A549 (cell line): ENCODE measurements around the gene UGT3A2.

ENCODE experiments used
- NR3C1 ChIP-seq: fragments of >200 bp; sonication (Bioruptor Twin); formaldehyde crosslinking; IDR thresholded peaks from 3 replicates; pipeline ENCODE4 v1.6.1; 2017
- POLR2A ChIP-seq: IDR thresholded peaks from 2 replicates; pipeline ENCODE4 v1.6.1; 2012; ENCODE audit warnings: mild to moderate bottlenecking, low read length
- SREBF2 ChIP-seq: fragments of 450-650 bp; IDR thresholded peaks from 2 replicates; pipeline ENCODE4 v1.6.1; 2014; ENCODE audit warnings: mild to moderate bottlenecking, moderate library complexity
- TP53 ChIP-seq: fragments of 250-450 bp; sonication (Bioruptor Pico); IDR thresholded peaks from 2 replicates; pipeline ENCODE4 v1.5.0; 2021; ENCODE audit warnings: mild to moderate bottlenecking, moderate library complexity
- ZSCAN20 ChIP-seq: fragments of 250-450 bp; sonication (Bioruptor Pico); IDR thresholded peaks from 2 replicates; pipeline ENCODE4 v1.8.0; 2022; ENCODE audit warnings: mild to moderate bottlenecking, moderate library complexity
- TF ChIP-seq, protein P1 (sequence below): fragments of >200 bp; sonication (Bioruptor Twin); formaldehyde crosslinking; IDR thresholded peaks from 3 replicates; pipeline ENCODE4 v1.5.1; 2016
- TF ChIP-seq, protein P2 (sequence below): IDR thresholded peaks from 2 replicates; pipeline ENCODE4 v1.6.1; 2012

DNA sequence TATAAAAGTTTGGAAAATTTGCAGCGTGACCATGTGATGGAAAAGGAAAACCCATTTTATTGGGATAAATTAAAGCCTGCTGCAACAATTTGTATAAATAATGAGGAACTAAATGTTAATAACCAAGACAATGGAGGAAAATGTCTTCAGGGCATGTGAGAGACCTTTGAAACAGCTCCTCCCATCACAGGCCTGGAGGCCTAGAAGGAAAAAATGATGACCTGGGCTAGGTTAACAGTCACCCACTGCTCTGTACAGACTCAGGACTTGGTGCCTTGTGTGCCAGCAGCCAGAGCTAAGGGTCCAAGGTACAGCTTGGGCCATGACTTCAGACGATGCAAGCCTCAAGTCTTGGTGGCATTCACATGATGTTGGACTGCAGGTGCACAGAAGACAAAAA lies 53.5 kb downstream of the UGT3A2 start:
- TF ChIP-seq, protein P1, sequence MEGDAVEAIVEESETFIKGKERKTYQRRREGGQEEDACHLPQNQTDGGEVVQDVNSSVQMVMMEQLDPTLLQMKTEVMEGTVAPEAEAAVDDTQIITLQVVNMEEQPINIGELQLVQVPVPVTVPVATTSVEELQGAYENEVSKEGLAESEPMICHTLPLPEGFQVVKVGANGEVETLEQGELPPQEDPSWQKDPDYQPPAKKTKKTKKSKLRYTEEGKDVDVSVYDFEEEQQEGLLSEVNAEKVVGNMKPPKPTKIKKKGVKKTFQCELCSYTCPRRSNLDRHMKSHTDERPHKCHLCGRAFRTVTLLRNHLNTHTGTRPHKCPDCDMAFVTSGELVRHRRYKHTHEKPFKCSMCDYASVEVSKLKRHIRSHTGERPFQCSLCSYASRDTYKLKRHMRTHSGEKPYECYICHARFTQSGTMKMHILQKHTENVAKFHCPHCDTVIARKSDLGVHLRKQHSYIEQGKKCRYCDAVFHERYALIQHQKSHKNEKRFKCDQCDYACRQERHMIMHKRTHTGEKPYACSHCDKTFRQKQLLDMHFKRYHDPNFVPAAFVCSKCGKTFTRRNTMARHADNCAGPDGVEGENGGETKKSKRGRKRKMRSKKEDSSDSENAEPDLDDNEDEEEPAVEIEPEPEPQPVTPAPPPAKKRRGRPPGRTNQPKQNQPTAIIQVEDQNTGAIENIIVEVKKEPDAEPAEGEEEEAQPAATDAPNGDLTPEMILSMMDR: no peak
- TF ChIP-seq, protein P2, sequence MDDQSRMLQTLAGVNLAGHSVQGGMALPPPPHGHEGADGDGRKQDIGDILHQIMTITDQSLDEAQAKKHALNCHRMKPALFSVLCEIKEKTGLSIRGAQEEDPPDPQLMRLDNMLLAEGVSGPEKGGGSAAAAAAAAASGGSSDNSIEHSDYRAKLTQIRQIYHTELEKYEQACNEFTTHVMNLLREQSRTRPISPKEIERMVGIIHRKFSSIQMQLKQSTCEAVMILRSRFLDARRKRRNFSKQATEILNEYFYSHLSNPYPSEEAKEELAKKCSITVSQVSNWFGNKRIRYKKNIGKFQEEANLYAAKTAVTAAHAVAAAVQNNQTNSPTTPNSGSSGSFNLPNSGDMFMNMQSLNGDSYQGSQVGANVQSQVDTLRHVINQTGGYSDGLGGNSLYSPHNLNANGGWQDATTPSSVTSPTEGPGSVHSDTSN: no peak
- no peak for TF ChIP-seq TP53 (CRISPR knock-in tag)
- TF ChIP-seq POLR2A: no peak
- no peak for TF ChIP-seq ZSCAN20 (CRISPR knock-in tag)
- no peak for TF ChIP-seq NR3C1
- no peak for TF ChIP-seq SREBF2
